GM12872 (cell line): ENCODE data around the gene PTPN12.

Experiments used
- CTCF ChIP-seq: IDR thresholded peaks from 3 replicates; pipeline ENCODE4 v1.5.1; 2011; ENCODE audit warnings: low read depth, mild to moderate bottlenecking, low read length, moderate library complexity; ENCODE audit not compliant: insufficient read depth

Gene PTPN12

GRCh38 chr7:77520261-77520660 is 16.8 kb upstream of the PTPN12 start:
- TF ChIP-seq CTCF: no peak

- no peak for TF ChIP-seq CTCF
Measured at GRCh38 chr7:77524731-77525130, 12.4 kb upstream of the PTPN12 start.

- no peak for TF ChIP-seq CTCF
Measured at GRCh38 chr7:77525231-77525630, 11.9 kb upstream of the PTPN12 start.

- no peak for TF ChIP-seq CTCF
Measured at GRCh38 chr7:77528368-77528767, 8.7 kb upstream of the PTPN12 start.

GRCh38 chr7:77529279-77529678 is 7.8 kb upstream of the PTPN12 start:
- no peak for TF ChIP-seq CTCF

GRCh38 chr7:77531038-77531437 is 6.1 kb upstream of the PTPN12 start:
- TF ChIP-seq CTCF: no peak

GRCh38 chr7:77532247-77532646 is 4.8 kb upstream of the PTPN12 start:
- no peak for TF ChIP-seq CTCF

GRCh38 chr7:77536017-77536412 is 1.1 kb upstream of the PTPN12 start:
- no peak for TF ChIP-seq CTCF
